HCT116 (cell line): ENCODE measurements around the gene RAB40C. TPM values are rescaled to one million over a fixed set of nuclear protein-coding genes. Genes with fewer than 3 reads are reported as not detected.

Experiments
- ATAC-seq: fragments of 200-7000 bp; cut with Tn5 transposase; 2 replicates; pipeline ENCODE4 v1.9.1; 2020; ENCODE audit warnings: mild to moderate bottlenecking, moderate library complexity
- BruUV-seq: library from RNA; stranded (reverse); fragments of 400-500 nt; replicated peaks from 2 replicates; lab custom pipeline; 2021; lab: Mats Ljungman, UMichigan
- CTCF ChIA-PET: fragments of 300-600 bp; sonication (Branson Sonifier 250); formaldehyde crosslinking; loops from one replicate; lab custom pipeline; 2021; ENCODE audit warnings: antibody characterized with exemption; lab: Charles Lee
- POLR2A ChIA-PET: fragments of 300-600, 350-600 bp; sonication (Branson Sonifier 250); formaldehyde crosslinking; loops from one replicate; lab custom pipeline; 2021; ENCODE audit warnings: antibody characterized with exemption; lab: Charles Lee
- RAD21 ChIA-PET, 2 experiments: fragments of 300-600 bp; sonication (Branson Sonifier 250); formaldehyde crosslinking; loops; one replicate each; lab custom pipeline; 2023; ENCODE audit warnings: low total read pairs in 2 of 2; ENCODE audit not compliant: uncharacterized antibody in 2 of 2, unreplicated experiment in 2 of 2, low non-redundant PET in 1 of 2; lab: Charles Lee
- DNase-seq: peaks from one replicate; pipeline ENCODE4 v3.0.0-alpha.2; 2010; ENCODE audit warnings: low read depth, low spot score
- H2AFZ ChIP-seq: fragments of 200-600 bp; shearing (Covaris generic), sonication (generic); 2 replicates; pipeline ENCODE4 v1.6.1; 2017; ENCODE audit warnings: low read depth, mixed run types, mixed read lengths, antibody characterized with exemption, low read length; ENCODE audit not compliant: poor library complexity, severe bottlenecking
- H3K27ac ChIP-seq: 2 replicates; pipeline ENCODE4 v1.5.1; 2012; ENCODE audit warnings: low read depth, low read length
- H3K27me3 ChIP-seq: fragments of 200-600 bp; sonication (generic); 2 replicates; pipeline ENCODE4 v1.6.1; 2016; ENCODE audit warnings: mixed run types, low read length, mixed read lengths; ENCODE audit not compliant: insufficient read depth
- H3K36me3 ChIP-seq, 2 experiments: fragments of 200-500 bp in 1 of 2; fragments of 200-600 bp in 1 of 2; sonication (Bioruptor generic) in 1 of 2; sonication (generic) in 1 of 2; 2 replicates each; pipeline versions ENCODE4 v1.5.1 to v1.6.1; 2014 to 2016; ENCODE audit warnings: low read length in 2 of 2, inconsistent platforms in 1 of 2, mixed read lengths in 1 of 2, mixed run types in 1 of 2; ENCODE audit not compliant: insufficient read depth in 2 of 2, control insufficient read depth in 1 of 2
- H3K4me1 ChIP-seq, 2 experiments: fragments of 200-600 bp in 1 of 2; sonication (generic) in 1 of 2; 2 replicates each; pipeline versions ENCODE4 v1.5.1 to v1.6.1; 2012 to 2017; ENCODE audit warnings: low read length in 2 of 2, inconsistent platforms in 1 of 2, mild to moderate bottlenecking in 1 of 2, mixed read lengths in 1 of 2, mixed run types in 1 of 2, moderate library complexity in 1 of 2; ENCODE audit not compliant: insufficient read depth in 2 of 2, control insufficient read depth in 1 of 2
- H3K4me2 ChIP-seq: fragments of 200-600 bp; sonication (generic); 2 replicates; pipeline ENCODE4 v1.6.1; 2017; ENCODE audit warnings: mixed run types, low read length, mixed read lengths
- H3K4me3 ChIP-seq, 2 experiments: fragments of 200-600 bp in 1 of 2; sonication (generic) in 1 of 2; replicated peaks in 1 of 2; 2 replicates each; pipeline ENCODE4 v1.5.1; 2011 to 2016; ENCODE audit warnings: low read length in 2 of 2, control low read depth in 1 of 2, low read depth in 1 of 2, mild to moderate bottlenecking in 1 of 2, mixed read lengths in 1 of 2, mixed run types in 1 of 2
- H3K79me2 ChIP-seq: fragments of 200-600 bp; sonication (generic); 2 replicates; pipeline ENCODE4 v1.6.1; 2017; ENCODE audit warnings: mild to moderate bottlenecking, mixed run types, low read length, moderate library complexity, mixed read lengths; ENCODE audit not compliant: insufficient read depth
- H3K9ac ChIP-seq: fragments of 200-600 bp; sonication (generic); 2 replicates; pipeline ENCODE4 v1.6.1; 2016; ENCODE audit warnings: low read length, mixed read lengths
- H3K9me2 ChIP-seq: fragments of 200-600 bp; sonication (generic), shearing (Covaris generic); 2 replicates; pipeline ENCODE4 v1.6.1; 2017; ENCODE audit warnings: mixed run types, mild to moderate bottlenecking, moderate library complexity; ENCODE audit not compliant: insufficient read depth
- H3K9me3 ChIP-seq, 2 experiments: fragments of 200-500 bp in 1 of 2; fragments of 200-600 bp in 1 of 2; sonication (Bioruptor generic) in 1 of 2; sonication (generic) in 1 of 2; 2 replicates each; pipeline ENCODE4 v1.6.1; 2014 to 2017; ENCODE audit warnings: low read length in 2 of 2, mixed read lengths in 2 of 2, inconsistent platforms in 1 of 2, low read depth in 1 of 2, mild to moderate bottlenecking in 1 of 2, mixed run types in 1 of 2, moderate library complexity in 1 of 2; ENCODE audit not compliant: control insufficient read depth in 1 of 2, insufficient read depth in 1 of 2
- H4K20me1 ChIP-seq: fragments of 200-600 bp; sonication (generic), shearing (Covaris generic); 2 replicates; pipeline ENCODE4 v1.6.1; 2017; ENCODE audit warnings: mixed run types, mild to moderate bottlenecking, moderate library complexity; ENCODE audit not compliant: insufficient read depth
- CBX3 ChIP-seq: IDR thresholded peaks from 2 replicates; pipeline ENCODE4 v1.6.1; 2012; ENCODE audit warnings: low read depth
- CEBPB ChIP-seq: IDR thresholded peaks from 2 replicates; pipeline ENCODE4 v1.6.1; 2012; ENCODE audit warnings: low read depth
- FOSL1 ChIP-seq: IDR thresholded peaks from 2 replicates; pipeline ENCODE4 v1.6.1; 2012; ENCODE audit warnings: low read depth
- JUND ChIP-seq: IDR thresholded peaks from 2 replicates; pipeline ENCODE4 v1.6.1; 2012
- POLR2A ChIP-seq: IDR thresholded peaks from 2 replicates; pipeline ENCODE4 v1.7.0; 2011; ENCODE audit warnings: borderline replicate concordance; ENCODE audit not compliant: insufficient read depth, insufficient read length; ENCODE audit errors: extremely low read depth
- POLR2AphosphoS5 ChIP-seq: IDR thresholded peaks from 2 replicates; pipeline ENCODE4 v1.6.1; 2011; ENCODE audit warnings: mild to moderate bottlenecking, low read depth, low read length, moderate library complexity
- RAD21 ChIP-seq: IDR thresholded peaks from 2 replicates; pipeline ENCODE4 v1.6.1; 2012; ENCODE audit warnings: low read depth, mild to moderate bottlenecking
- SIN3A ChIP-seq: IDR thresholded peaks from 2 replicates; pipeline ENCODE4 v1.6.1; 2012; ENCODE audit warnings: low read depth
- SRF ChIP-seq: IDR thresholded peaks from 2 replicates; pipeline ENCODE4 v1.6.1; 2012; ENCODE audit warnings: low read depth
- TCF7L2 ChIP-seq: IDR thresholded peaks from 2 replicates; pipeline ENCODE4 v1.7.0; 2011; ENCODE audit warnings: borderline replicate concordance, inconsistent platforms; ENCODE audit not compliant: insufficient read depth, insufficient read length; ENCODE audit errors: extremely low read depth
- YY1 ChIP-seq: IDR thresholded peaks from 2 replicates; pipeline ENCODE4 v1.6.1; 2011; ENCODE audit warnings: low read length, low read depth, moderate library complexity, mild to moderate bottlenecking; ENCODE audit not compliant: insufficient replicate concordance; ENCODE audit errors: extremely low read depth
- ZFX ChIP-seq: fragments of 450-650 bp; IDR thresholded peaks from 2 replicates; pipeline ENCODE4 v1.6.1; 2017
- ZNF274 ChIP-seq: fragments of 200-500 bp; sonication (Bioruptor generic); IDR thresholded peaks from 2 replicates; pipeline ENCODE4 v1.6.1; 2014; ENCODE audit warnings: mild to moderate bottlenecking, low read depth, low read length, inconsistent platforms
- intact Hi-C: fragments of 100-400 bp; cut with micrococcal nuclease; formaldehyde crosslinking; loops from 2 replicates; pipeline ENCODE4 v1.10.0; 2022
- total RNA-seq: library from RNA; stranded (reverse); gene quantifications from one replicate; pipeline ENCODE4 v1.2.1, GENCODE V29; 2021; ENCODE audit not compliant: unreplicated experiment
- TF ChIP-seq, protein P1 (sequence below), 3 experiments: fragments of 200-600 bp in 1 of 3; sonication (generic) in 1 of 3; IDR thresholded peaks in 2 of 3; conservative IDR thresholded peaks in 1 of 3; 2 replicates each; pipeline ENCODE4 v1.5.1; 2012 to 2017; ENCODE audit warnings: low read depth in 2 of 3, low read length in 2 of 3, antibody characterized with exemption in 1 of 3, borderline replicate concordance in 1 of 3, control low read depth in 1 of 3, mild to moderate bottlenecking in 1 of 3, mixed read lengths in 1 of 3, mixed run types in 1 of 3, moderate library complexity in 1 of 3; ENCODE audit not compliant: insufficient read depth in 1 of 3

Gene RAB40C
- total RNA-seq, 1 experiment from 2014 or later: 14.1 TPM

GRCh38 chr16:549544-550263, 40.2 kb upstream of the RAB40C start:
- ChIA-PET POLR2A (no interaction called here), RAD21 (no interaction called here), CTCF (no interaction called here)
- no peak overlapping the region for H3K27ac ChIP-seq
- H3K4me2 ChIP-seq: no peak overlapping the region
- intact Hi-C loops: no loop called here
- H3K79me2 ChIP-seq: no peaks in the 10 kb centered on the region
- H3K27me3 ChIP-seq: no peaks in the 10 kb centered on the region
- ATAC-seq (0 out of 2 replicates have a peak, but pooled peaks have one; percentile 12), DNase-seq (no peak)
- H3K36me3 ChIP-seq: no peaks in the 10 kb centered on the region
- no peaks in the 10 kb centered on the region for H3K9me3 ChIP-seq
- H3K9ac ChIP-seq: no peak overlapping the region
- H3K4me1 ChIP-seq: no peaks in the 10 kb centered on the region
- H4K20me1 ChIP-seq: no peaks in the 10 kb centered on the region
- H3K9me2 ChIP-seq: no peaks in the 10 kb centered on the region
- no TSS peak for BruUV-seq
- H3K4me3 ChIP-seq: no peak overlapping the region
- TF ChIP-seq, protein P1, sequence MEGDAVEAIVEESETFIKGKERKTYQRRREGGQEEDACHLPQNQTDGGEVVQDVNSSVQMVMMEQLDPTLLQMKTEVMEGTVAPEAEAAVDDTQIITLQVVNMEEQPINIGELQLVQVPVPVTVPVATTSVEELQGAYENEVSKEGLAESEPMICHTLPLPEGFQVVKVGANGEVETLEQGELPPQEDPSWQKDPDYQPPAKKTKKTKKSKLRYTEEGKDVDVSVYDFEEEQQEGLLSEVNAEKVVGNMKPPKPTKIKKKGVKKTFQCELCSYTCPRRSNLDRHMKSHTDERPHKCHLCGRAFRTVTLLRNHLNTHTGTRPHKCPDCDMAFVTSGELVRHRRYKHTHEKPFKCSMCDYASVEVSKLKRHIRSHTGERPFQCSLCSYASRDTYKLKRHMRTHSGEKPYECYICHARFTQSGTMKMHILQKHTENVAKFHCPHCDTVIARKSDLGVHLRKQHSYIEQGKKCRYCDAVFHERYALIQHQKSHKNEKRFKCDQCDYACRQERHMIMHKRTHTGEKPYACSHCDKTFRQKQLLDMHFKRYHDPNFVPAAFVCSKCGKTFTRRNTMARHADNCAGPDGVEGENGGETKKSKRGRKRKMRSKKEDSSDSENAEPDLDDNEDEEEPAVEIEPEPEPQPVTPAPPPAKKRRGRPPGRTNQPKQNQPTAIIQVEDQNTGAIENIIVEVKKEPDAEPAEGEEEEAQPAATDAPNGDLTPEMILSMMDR (IDR thresholded peaks at IDR 0.05 in 2 of 3, conservative IDR thresholded peaks at IDR 0.05 in 1 of 3; ENCODE audit: borderline replicate concordance in 1 of 3, insufficient read depth in 1 of 3, low read depth in 2 of 3, low read length in 2 of 3): peak in 2 of 3 experiments; percentile 15 to 19; a peak in 1 of 6 replicates
- no peak for TF ChIP-seq SIN3A
- H2AFZ ChIP-seq: no peak overlapping the region

GRCh38 chr16:551210-551609, 38.7 kb upstream of the RAB40C start:
- H4K20me1 ChIP-seq: no peaks in the 10 kb centered on the region
- DNase-seq: no peak
- intact Hi-C loops: no loop called here
- no peaks in the 10 kb centered on the region for H3K9me2 ChIP-seq
- H3K9ac ChIP-seq: no peak overlapping the region
- H3K4me2 ChIP-seq: no peak overlapping the region
- no peaks in the 10 kb centered on the region for H3K27me3 ChIP-seq
- no peaks in the 10 kb centered on the region for H3K36me3 ChIP-seq
- POLR2A ChIA-PET: no interaction called here
- H3K4me3 ChIP-seq: no peak overlapping the region
- H3K9me3 ChIP-seq: no peaks in the 10 kb centered on the region
- CTCF ChIA-PET: no interaction called here
- BruUV-seq: no TSS peak
- H3K79me2 ChIP-seq: no peaks in the 10 kb centered on the region
- H3K4me1 ChIP-seq: no peaks in the 10 kb centered on the region
- H2AFZ ChIP-seq: no peak overlapping the region
- H3K27ac ChIP-seq: no peak overlapping the region
- ATAC-seq: no peak
- RAD21 ChIA-PET: no interaction called here
- TF ChIP-seq CBX3: no peak
- TF ChIP-seq TCF7L2: no peak
- TF ChIP-seq ZFX: no peak
- no peak for TF ChIP-seq RAD21
- TF ChIP-seq YY1: no peak
- TF ChIP-seq, protein P1 (IDR thresholded peaks at IDR 0.05 in 2 of 3, conservative IDR thresholded peaks at IDR 0.05 in 1 of 3; ENCODE audit: borderline replicate concordance in 1 of 3, insufficient read depth in 1 of 3, low read depth in 2 of 3, low read length in 2 of 3): no peak
- no peak for TF ChIP-seq FOSL1
- no peak for TF ChIP-seq POLR2AphosphoS5
- no peak for TF ChIP-seq CEBPB
- no peak for TF ChIP-seq POLR2A
- TF ChIP-seq ZNF274: no peak
- no peak for TF ChIP-seq JUND
- TF ChIP-seq SRF: no peak
